SK-N-MC (cell line): ENCODE data around the gene MDFIC2.

Source experiments
- DNase-seq: peaks from one replicate; pipeline ENCODE4 v3.0.0-alpha.2; 2011; ENCODE audit warnings: low read depth, low spot score
- H3K27ac ChIP-seq: fragments of 200-600 bp; sonication (generic); 2 replicates; pipeline ENCODE4 v1.5.1; 2016; ENCODE audit warnings: mixed run types
- H3K36me3 ChIP-seq: fragments of 200-600 bp; sonication (generic); 2 replicates; pipeline ENCODE4 v1.6.1; 2017; ENCODE audit warnings: antibody characterized with exemption, low read length, mixed read lengths; ENCODE audit not compliant: insufficient read depth
- H3K4me3 ChIP-seq: fragments of 200-600 bp; sonication (generic); 2 replicates; pipeline ENCODE4 v1.5.1; 2016
- H3K9ac ChIP-seq: fragments of 200-600 bp; sonication (generic); 2 replicates; pipeline ENCODE4 v1.8.0; 2017; ENCODE audit warnings: mixed run types, mixed read lengths; ENCODE audit not compliant: insufficient read length
- H3K9me3 ChIP-seq: fragments of 200-600 bp; sonication (generic); 2 replicates; pipeline ENCODE4 v1.6.1; 2017; ENCODE audit warnings: low read depth, mild to moderate bottlenecking, antibody characterized with exemption, low read length, moderate library complexity, mixed read lengths
- EZH2 ChIP-seq: fragments of 200-600 bp; sonication (generic); IDR thresholded peaks from one replicate; pipeline ENCODE4 v1.6.1; 2017; ENCODE audit warnings: antibody characterized with exemption
- FOXP2 ChIP-seq: optimal IDR thresholded peaks from 2 replicates; pipeline ENCODE3; 2011; ENCODE audit warnings: mild to moderate bottlenecking, moderate library complexity; ENCODE audit not compliant: insufficient read depth; ENCODE audit errors: extremely low read length, control extremely low read depth
- POLR2AphosphoS5 ChIP-seq: IDR thresholded peaks from 2 replicates; pipeline ENCODE4 v1.6.1; 2012; ENCODE audit warnings: mild to moderate bottlenecking, low read depth, low read length, borderline replicate concordance

The MDFIC2 gene

GRCh38 chr3:70182166-70182565 is 130.3 kb downstream of the MDFIC2 start:
- Histone ChIP-seq H3K9me3 (no peaks in the 10 kb centered on the region), H3K9ac (no peak overlapping the region), H3K27ac (no peak overlapping the region), H3K36me3 (no peaks in the 10 kb centered on the region), H3K4me3 (no peak overlapping the region)
- TF ChIP-seq EZH2, result no peak
- TF ChIP-seq FOXP2, result no peak
- TF ChIP-seq POLR2AphosphoS5, result no peak
- no peak for DNase-seq

- no peak for DNase-seq
- Histone ChIP-seq H3K4me3 (no peak overlapping the region), H3K9me3 (no peaks in the 10 kb centered on the region), H3K9ac (no peak overlapping the region), H3K27ac (no peak overlapping the region), H3K36me3 (no peaks in the 10 kb centered on the region)
- TF ChIP-seq FOXP2, result no peak
- no peak for TF ChIP-seq POLR2AphosphoS5
- no peak for TF ChIP-seq EZH2
Observed at GRCh38 chr3:70180664-70181063, 131.8 kb downstream of the MDFIC2 start.

- TF ChIP-seq FOXP2 (no peak), POLR2AphosphoS5 (no peak), EZH2 (no peak)
- H3K4me3 ChIP-seq, result no peak overlapping the region
- H3K9me3 ChIP-seq, result no peaks in the 10 kb centered on the region
- no peak overlapping the region for H3K27ac ChIP-seq
- H3K36me3 ChIP-seq, result no peaks in the 10 kb centered on the region
- DNase-seq, result no peak
- no peak overlapping the region for H3K9ac ChIP-seq
Observed at GRCh38 chr3:70179111-70179510, 133.3 kb downstream of the MDFIC2 start.

GRCh38 chr3:70177881-70178645 is 134.4 kb downstream of the MDFIC2 start:
- no peak for DNase-seq
- Histone ChIP-seq H3K36me3 (no peaks in the 10 kb centered on the region), H3K9ac (no peak overlapping the region), H3K4me3 (no peak overlapping the region), H3K27ac (no peak overlapping the region), H3K9me3 (no peaks in the 10 kb centered on the region)
- no peak for TF ChIP-seq FOXP2
- TF ChIP-seq EZH2, result no peak
- TF ChIP-seq POLR2AphosphoS5, result no peak

- no peak for TF ChIP-seq POLR2AphosphoS5
- TF ChIP-seq EZH2, result no peak
- no peak for TF ChIP-seq FOXP2
- H3K9me3 ChIP-seq, result no peaks in the 10 kb centered on the region
- no peak overlapping the region for H3K9ac ChIP-seq
Observed at GRCh38 chr3:70176224-70176623, 136.2 kb downstream of the MDFIC2 start.

GRCh38 chr3:70156808-70157207 is 155.6 kb downstream of the MDFIC2 start:
- no peak overlapping the region for H3K4me3 ChIP-seq
- no peaks in the 10 kb centered on the region for H3K9me3 ChIP-seq
- DNase-seq, result no peak
- H3K9ac ChIP-seq, result no peak overlapping the region
- no peak overlapping the region for H3K27ac ChIP-seq
- no peak for TF ChIP-seq EZH2
- no peak for TF ChIP-seq FOXP2
- TF ChIP-seq POLR2AphosphoS5, result no peak
- no peaks in the 10 kb centered on the region for H3K36me3 ChIP-seq

More at GRCh38 chr3:70176224-70176623, 136.2 kb downstream of the MDFIC2 start:
- no peaks in the 10 kb centered on the region for H3K36me3 ChIP-seq
- no peak overlapping the region for H3K4me3 ChIP-seq
- no peak overlapping the region for H3K27ac ChIP-seq
- DNase-seq, result no peak

- TF ChIP-seq EZH2, result no peak
- TF ChIP-seq POLR2AphosphoS5, result no peak
- no peak for TF ChIP-seq FOXP2
- no peak overlapping the region for H3K4me3 ChIP-seq
- DNase-seq, result no peak
- H3K9me3 ChIP-seq, result no peaks in the 10 kb centered on the region
- no peaks in the 10 kb centered on the region for H3K36me3 ChIP-seq
- H3K9ac ChIP-seq, result no peak overlapping the region
- H3K27ac ChIP-seq, result no peak overlapping the region
Observed at GRCh38 chr3:70150599-70150998, 161.8 kb downstream of the MDFIC2 start.

GRCh38 chr3:70149714-70150400 is 162.6 kb downstream of the MDFIC2 start:
- DNase-seq, result no peak
- TF ChIP-seq EZH2 (no peak), FOXP2 (no peak), POLR2AphosphoS5 (no peak)
- no peak overlapping the region for H3K4me3 ChIP-seq
- no peak overlapping the region for H3K27ac ChIP-seq
- no peaks in the 10 kb centered on the region for H3K36me3 ChIP-seq
- no peaks in the 10 kb centered on the region for H3K9me3 ChIP-seq
- H3K9ac ChIP-seq, result no peak overlapping the region
